ENCODE data around the gene WSCD1. TPM values are rescaled to one million over a fixed set of nuclear protein-coding genes. Genes with fewer than 3 reads are reported as not detected.

Gene WSCD1
- total RNA-seq, 1 donor: under 0.01 TPM

GRCh38 chr17:6067060-6067459 lies 3.1 kb upstream of the WSCD1 start:
- no peak for DNase-seq (ENCODE audit: low read depth)
- H3K4me3 ChIP-seq (ENCODE audit: low read depth, low read length): no peak overlapping the region
- TF ChIP-seq CTCF (IDR thresholded peaks at IDR 0.05; ENCODE audit: insufficient read depth, low read depth, low read length): no peak

- H3K4me3 ChIP-seq (ENCODE audit: low read depth, low read length): no peak overlapping the region
- TF ChIP-seq CTCF (IDR thresholded peaks at IDR 0.05; ENCODE audit: insufficient read depth, low read depth, low read length): no peak
- no peak for DNase-seq (ENCODE audit: low read depth)
Observed at GRCh38 chr17:6070430-6070912, 292 bp downstream of the WSCD1 start.

DNA sequence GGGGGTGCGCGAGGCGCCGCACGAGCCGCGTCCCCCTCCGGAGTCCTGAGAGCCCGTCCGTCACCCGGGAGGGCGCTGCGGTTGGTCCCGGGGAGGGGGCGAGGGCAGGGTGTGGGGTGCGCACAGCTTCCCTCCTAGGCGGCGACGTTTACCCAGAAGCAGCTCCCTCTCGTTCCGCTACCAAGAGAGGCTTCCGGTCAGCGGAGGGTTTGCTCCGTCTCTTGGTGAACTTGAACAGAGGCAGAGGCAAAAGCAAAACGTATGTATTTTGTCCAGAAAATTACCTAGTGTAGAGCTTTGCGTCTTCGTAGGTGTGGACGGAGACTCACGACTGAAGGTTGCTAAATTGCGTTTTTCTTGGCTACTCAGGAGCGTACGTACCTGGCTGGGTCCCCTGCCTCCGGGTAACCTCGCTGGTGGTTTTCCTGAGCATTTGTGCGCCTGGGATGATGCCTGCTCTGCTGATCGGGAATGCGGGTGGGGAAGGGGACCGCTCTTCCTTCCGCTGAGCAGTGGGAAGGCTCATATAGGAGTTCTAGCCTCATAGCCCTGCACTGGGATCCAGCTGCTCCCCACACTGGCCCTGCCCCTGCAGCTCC lies 833 bp downstream of the WSCD1 start:
- H3K4me3 ChIP-seq (ENCODE audit: low read depth, low read length): peak overlapping the region; percentile 25
- no peak for DNase-seq (ENCODE audit: low read depth)
- TF ChIP-seq CTCF (IDR thresholded peaks at IDR 0.05; ENCODE audit: insufficient read depth, low read depth, low read length): no peak

- H3K4me3 ChIP-seq (ENCODE audit: low read depth, low read length): no peak overlapping the region
- TF ChIP-seq CTCF (IDR thresholded peaks at IDR 0.05; ENCODE audit: insufficient read depth, low read depth, low read length): no peak
- DNase-seq (ENCODE audit: low read depth): no peak
Observed at GRCh38 chr17:6071528-6072065, 1.4 kb downstream of the WSCD1 start.

DNA sequence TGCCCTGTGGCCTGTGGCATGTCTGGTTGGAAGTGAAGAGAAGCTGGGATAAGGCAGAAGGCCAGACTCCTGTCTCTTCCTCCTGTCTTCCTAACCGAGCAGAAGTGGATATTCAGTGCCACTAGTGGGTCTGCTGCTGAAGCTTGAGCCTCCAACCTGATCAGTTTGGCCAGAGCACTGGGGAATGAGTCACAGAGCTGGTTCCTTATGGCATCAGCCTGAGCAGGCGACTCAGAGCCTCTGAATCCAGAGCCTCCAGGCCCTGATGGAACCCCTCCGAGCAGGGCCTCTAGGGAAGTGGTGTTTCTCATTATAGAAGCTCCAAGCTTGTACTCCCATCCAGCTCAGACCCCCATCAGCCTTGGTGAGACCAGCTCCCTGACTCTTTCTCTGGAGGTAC lies 2.0 kb downstream of the WSCD1 start:
- no peak for TF ChIP-seq CTCF (IDR thresholded peaks at IDR 0.05; ENCODE audit: insufficient read depth, low read depth, low read length)
- no peak overlapping the region for H3K4me3 ChIP-seq (ENCODE audit: low read depth, low read length)
- no peak for DNase-seq (ENCODE audit: low read depth)

- DNase-seq (ENCODE audit: low read depth): no peak
- no peak for TF ChIP-seq CTCF (IDR thresholded peaks at IDR 0.05; ENCODE audit: insufficient read depth, low read depth, low read length)
- no peak overlapping the region for H3K4me3 ChIP-seq (ENCODE audit: low read depth, low read length)
Observed at GRCh38 chr17:6072611-6073010, 2.4 kb downstream of the WSCD1 start.

GRCh38 chr17:6073620-6074019 lies 3.4 kb downstream of the WSCD1 start:
- H3K4me3 ChIP-seq (ENCODE audit: low read depth, low read length): no peak overlapping the region
- no peak for DNase-seq (ENCODE audit: low read depth)
- TF ChIP-seq CTCF (IDR thresholded peaks at IDR 0.05; ENCODE audit: insufficient read depth, low read depth, low read length): no peak

Data from fibroblast of villous mesenchyme (primary cell).